Thyroid gland (tissue), 4 donors: ENCODE measurements around the gene CYTH1.

Experiments
- CTCF ChIP-seq, 6 experiments: fragments of 200-600 bp in 3 of 6; fragments of 450-650 bp in 3 of 6; sonication (generic) in 3 of 6; IDR thresholded peaks; one replicate each; pipeline ENCODE4 v1.5.1; 2016 to 2019; ENCODE audit warnings: antibody characterized with exemption in 6 of 6, mild to moderate bottlenecking in 2 of 6, inconsistent platforms in 1 of 6, moderate library complexity in 1 of 6
- POLR2A ChIP-seq, 2 donors: fragments of 450-650 bp; IDR thresholded peaks; one replicate each; pipeline ENCODE4 v1.6.1; 2017; ENCODE audit warnings: antibody characterized with exemption in 2 of 2, mild to moderate bottlenecking in 2 of 2, moderate library complexity in 1 of 2

GRCh38 chr17:78766743-78767294, 15.3 kb downstream of the CYTH1 start:
- TF ChIP-seq CTCF (IDR thresholded peaks at IDR 0.05): no peak
- TF ChIP-seq POLR2A (IDR thresholded peaks at IDR 0.05): no peak
